COLO668 (cell line): ENCODE results near the gene PRPS1.
"Not testable (repeated sequence)": the region's sequence is repeated elsewhere in the genome, so short reads cannot be mapped to it uniquely, and the experiment has no call there.

Source experiments
- DNase-seq: peaks from one replicate; lab custom pipeline; 2025; ENCODE audit not compliant: unreplicated experiment; lab: John Stamatoyannopoulos, UW

Gene PRPS1

DNA sequence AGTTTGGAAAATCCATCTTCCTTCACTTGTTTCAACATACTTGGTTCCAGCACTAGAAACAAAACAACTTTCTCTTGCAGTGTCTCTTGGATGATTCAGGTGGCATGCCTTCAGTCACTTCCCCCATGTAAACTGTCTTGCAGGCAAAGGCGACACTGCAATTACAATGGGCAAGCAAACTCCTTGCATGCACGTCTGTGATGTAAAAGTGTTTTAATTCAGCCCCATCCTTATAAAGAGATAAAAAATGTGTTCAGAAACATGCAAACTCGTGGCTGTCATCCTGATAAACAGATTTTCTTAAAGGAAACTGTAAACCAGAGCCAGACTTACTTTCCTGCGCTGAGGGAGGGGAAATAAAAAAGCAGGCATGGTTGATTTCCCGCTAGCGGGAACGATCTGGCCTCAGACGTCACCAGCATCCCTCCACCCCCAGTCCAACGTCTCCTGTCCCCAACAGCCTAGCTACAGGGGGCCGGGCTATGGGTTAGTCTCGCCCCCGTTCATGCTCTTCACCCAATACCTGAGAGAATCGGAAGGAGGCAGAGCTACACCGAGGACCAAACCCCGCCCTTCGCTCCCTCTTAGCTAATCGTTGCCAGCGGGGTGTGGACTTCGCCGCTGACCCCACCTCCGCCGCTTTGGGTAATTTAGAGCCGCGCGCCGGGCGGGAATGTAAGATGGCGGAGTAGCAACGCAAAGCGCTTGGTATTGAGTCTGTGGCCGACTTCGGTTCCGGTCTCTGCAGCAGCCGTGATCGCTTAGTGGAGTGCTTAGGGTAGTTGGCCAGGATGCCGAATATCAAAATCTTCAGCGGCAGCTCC is at the start of gene PRPS1:
Gene PRPS1 (plus strand): TSS at position 673 of the 824 bp plus-strand sequence. CDS start 119 bp downstream, at position 792.
- peak; percentile 94 for DNase-seq

- no peak for DNase-seq
Measured at GRCh38 chrX:107579956-107580355, 48.4 kb upstream of the PRPS1 start.

DNA sequence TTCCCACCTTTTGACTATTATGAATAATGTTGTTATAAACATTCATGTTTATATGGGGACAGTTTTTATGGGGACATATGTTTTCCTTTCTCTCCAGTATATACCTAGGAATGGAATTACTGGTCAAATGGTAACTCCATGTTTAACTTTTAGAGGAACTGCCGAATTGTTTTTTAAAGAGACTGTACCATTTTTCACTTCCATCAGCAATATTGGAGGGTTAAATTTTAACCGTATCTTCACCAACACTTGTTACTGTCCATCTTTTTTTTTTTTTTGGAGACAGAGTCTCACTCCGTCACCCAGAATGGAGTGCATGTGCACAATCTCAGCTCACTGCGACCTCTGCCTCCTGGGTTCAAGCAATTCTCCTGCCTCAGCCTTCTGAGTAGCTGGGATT is 46.4 kb upstream of the PRPS1 start:
- no peak for DNase-seq

GRCh38 chrX:107589243-107589642 is 39.1 kb upstream of the PRPS1 start:
- DNase-seq, result no peak

- no peak for DNase-seq
Measured at GRCh38 chrX:107596651-107597050, 31.7 kb upstream of the PRPS1 start.

- DNase-seq, result no peak
Measured at GRCh38 chrX:107597264-107597663, 31.0 kb upstream of the PRPS1 start.

DNA sequence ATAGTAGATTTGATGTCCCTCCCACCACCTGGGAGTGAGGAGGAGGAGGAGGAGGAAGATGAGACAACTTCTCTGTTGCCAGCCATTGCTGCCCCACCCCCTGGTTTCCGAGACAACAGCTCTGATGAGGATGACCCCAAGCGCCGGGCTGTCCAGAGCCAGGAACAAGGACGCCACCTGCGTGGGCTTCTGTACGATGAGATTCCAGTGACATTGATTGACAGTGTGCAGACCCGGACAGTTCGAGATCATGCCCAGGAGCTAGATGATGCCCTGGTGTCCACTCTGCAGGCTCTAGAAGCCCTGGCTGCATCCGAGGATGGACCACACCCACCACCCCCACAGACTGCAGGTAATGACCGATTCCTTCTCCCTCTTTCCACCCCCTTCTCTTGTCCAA is 30.5 kb upstream of the PRPS1 start:
- DNase-seq, result no peak

- DNase-seq, result no peak
Measured at GRCh38 chrX:107599450-107599861, 28.9 kb upstream of the PRPS1 start.

DNA sequence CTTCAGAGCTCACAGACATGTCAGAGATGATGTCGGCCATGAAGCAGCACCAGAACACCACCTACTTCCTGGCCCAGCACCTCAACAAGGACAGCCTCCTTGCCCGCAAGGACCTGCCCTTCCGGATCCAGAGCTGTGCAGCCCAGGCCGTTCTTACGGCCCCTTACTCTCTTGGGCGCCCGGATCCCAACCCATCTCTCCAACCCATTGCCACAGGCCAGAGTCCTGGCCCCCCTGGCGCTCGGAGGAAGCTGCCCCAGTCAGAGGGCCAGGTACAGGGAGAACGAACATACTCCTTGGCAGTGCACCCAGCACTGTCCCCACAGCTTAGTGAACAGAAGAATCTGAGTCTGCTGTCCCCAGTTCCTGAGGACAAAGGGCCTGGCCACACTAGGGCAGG is 27.9 kb upstream of the PRPS1 start:
- DNase-seq, result no peak

GRCh38 chrX:107601326-107601725 is 27.0 kb upstream of the PRPS1 start:
- DNase-seq, result no peak

DNA sequence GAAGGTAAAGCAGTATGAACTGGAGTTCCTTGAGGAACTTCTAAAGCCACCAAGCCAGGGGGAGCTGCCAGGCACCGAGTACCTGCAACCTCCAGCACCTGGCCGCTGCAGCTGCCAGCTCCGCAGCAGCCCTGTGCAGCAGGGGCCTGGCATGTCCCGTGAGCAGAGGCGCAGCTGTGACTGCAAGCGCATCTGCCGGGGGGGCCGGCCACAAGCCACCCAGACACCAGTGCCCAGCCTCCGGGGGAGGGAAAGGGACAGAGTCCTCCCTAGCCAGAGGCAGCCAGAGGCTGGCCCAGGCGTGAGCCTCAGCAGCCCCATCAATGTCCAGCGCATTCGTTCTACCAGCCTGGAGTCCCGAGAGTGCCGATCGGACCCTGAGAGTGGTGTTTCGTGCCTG is 26.6 kb upstream of the PRPS1 start:
- DNase-seq, result no peak

GRCh38 chrX:107602694-107603239 is 25.5 kb upstream of the PRPS1 start:
- DNase-seq, result no peak

DNA sequence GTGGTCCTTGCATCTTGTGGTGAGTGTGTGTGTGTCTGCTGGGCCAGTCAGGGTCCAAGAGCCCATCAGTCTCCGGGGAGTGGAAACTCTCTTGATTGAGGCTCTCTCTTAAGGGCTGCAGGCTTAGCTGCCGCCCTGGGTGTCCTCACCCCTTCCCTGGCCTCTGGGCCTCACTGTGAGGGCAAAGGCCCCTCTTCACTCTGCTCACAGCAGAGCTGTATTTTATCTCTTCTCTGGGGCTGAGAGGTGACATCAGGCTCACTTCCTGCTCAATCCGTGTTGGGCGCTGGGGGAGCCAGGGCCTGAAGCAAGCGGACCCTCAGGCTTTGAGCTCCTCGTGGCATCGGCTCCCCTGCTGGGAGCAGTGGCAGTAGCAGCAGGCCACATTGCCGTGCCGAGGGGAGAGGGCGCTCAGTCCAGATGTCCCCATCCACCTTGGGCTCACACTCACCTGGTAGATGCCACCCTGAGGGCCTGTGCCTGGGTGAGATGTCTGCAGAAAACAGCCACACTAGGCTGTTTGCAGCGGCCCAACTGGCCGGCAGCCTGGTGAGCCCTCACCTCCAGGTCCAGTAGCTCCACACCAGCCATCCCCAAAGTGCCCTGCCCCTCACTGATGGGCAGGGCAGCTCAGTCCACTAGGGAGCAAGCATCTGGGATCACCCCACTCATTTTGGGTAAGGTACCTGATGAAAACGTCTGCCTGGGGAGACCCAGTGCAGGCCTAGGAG is 24.7 kb upstream of the PRPS1 start:
- no peak for DNase-seq

DNA sequence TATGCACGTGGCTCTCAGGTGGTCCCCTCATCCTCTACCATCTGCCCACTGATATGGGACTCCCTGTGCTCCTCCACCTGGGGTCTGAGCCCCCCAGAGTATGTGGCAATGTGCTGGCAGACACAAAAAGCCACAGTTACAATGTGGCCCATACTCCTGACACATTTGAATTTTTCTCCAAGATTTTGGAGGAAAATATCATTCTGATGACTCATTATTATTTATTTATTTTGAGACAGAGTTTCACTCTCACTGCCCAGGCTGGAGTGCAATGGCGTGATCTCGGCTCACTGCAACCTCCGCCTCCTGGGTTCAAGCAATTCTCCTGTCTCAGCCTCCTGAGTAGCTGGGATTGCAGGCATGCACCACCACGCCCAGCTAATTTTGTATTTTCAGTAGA is 19.2 kb upstream of the PRPS1 start:
- DNase-seq, result not testable (repeated sequence)

DNA sequence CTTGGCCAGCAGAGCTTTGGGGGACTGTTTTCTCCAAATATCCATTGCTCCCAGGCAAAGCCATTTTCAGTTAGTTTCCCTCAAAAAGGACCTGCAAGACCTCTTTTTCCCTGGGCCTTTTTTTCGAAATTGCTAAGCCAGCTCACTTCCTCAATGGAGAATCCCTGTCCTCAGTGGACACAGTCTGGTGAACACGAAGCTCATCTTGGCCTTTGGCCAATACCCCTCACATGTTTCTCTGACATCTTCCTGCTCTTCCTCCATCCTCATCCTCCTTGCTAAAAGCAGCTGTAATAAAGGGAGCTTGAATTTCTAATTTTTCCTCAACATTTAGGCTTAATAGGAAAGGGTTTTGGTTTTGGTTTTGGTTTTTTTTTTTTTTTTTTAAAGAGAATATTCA is 17.6 kb upstream of the PRPS1 start:
- DNase-seq, result peak; percentile 0

- no peak for DNase-seq
Measured at GRCh38 chrX:107619885-107620322, 8.4 kb upstream of the PRPS1 start.

DNA sequence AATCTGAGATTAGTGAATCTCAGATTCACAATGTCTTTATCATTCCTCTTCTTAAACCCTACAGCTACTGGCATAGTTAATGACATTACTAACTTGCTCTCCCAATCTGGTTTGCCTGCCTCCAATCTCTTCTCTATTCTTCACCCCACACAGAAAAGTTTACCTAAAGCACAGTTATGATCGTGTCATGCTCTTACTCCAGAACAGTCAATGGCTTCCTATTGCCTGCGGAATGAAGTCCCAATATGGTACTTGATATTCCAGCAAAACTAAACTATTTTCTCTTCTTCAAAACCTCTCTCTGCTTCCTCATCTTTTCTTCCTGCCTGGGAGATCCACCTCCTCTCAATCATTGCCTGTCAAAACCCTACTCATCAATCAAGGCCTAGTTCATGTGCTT is 3.4 kb upstream of the PRPS1 start:
- DNase-seq, result no peak

GRCh38 chrX:107625739-107626138 is 2.6 kb upstream of the PRPS1 start:
- DNase-seq, result no peak

DNA sequence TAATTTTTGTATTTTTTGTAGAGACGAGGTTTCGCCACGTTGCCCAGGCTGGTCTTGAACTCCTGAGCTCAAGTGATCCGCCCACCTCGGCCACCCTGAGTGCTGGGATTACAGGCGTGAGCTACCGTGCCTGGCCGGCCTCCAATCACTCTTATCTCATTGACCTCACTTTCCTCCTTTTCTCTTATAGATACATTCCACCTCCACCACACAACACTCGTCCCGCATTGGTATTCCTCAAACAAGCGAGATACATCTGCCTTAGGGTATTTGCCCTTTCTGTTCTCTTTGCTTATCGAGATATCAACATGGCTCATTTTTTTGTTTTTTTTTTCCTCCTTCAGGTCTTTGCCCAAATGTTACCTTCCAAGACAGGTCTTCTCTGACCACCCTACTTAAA is 1.8 kb upstream of the PRPS1 start:
- no peak for DNase-seq

DNA sequence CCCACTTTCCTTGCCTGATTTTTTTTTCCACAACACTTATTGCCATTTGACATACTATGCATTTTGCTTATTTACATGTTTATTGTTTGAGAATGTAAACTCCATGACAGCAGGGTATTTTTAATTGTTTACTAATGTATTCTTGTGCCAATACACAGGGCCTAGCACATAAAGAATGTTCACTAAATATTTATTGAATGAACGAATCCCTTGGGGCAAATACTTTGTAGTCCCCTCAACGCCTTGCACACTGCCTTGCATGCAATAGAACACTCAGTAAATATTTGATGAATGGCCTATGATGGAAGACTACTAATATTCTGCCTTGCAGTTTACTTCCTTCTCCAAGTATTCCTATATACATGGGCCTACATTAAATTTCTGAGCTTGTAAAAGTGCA is 1.4 kb upstream of the PRPS1 start:
- DNase-seq, result no peak

DNA sequence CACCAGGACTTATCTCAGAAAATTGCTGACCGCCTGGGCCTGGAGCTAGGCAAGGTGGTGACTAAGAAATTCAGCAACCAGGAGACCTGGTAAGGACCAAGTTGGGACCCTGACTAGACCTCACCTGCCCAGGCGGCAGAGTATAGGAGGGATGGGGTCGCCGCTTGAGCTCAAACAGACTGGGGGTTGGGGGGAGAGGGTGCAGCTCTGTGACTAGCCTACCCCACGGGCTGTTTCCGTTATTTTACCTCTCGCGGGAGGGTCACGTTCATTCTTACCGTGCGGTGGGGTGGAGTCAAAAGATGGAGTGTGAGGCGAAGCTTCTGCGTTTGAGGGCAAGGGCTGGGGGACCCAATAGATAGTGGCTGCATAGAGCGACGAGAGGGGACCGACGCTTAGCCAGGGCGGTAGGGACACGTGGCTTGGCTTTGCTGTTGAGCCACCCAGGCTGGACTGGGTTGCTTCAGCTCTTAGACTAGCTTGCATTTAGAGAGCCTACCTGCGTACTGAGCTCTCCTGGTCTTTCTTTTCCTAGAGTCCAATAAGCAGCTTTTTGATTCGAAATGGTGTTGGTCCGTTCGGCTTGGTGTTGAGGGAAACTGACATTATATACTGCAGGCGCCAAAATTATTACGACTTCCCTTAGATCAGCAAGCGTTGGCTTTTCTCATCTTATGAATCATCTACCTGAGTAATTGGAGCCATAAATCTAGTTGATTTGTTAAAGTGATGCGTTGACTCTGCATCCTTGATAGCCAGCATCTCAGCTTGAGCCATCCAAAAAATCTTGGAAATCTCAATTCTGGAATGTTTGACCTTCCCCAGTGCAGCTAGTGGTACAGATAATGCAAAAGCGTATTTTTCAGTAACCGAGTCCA is 591 bp downstream of the PRPS1 start:
- peak; percentile 31 for DNase-seq
